Ishikawa (cell line): ENCODE data around the gene ANKS6.

ENCODE experiments used
- CEBPB ChIP-seq: IDR thresholded peaks from 2 replicates; pipeline ENCODE4 v1.6.1; 2012
- CREB1 ChIP-seq: IDR thresholded peaks from 2 replicates; pipeline ENCODE4 v1.6.1; 2012; ENCODE audit warnings: low read depth
- EGR1 ChIP-seq: IDR thresholded peaks from 2 replicates; pipeline ENCODE4 v1.6.1; 2012
- EP300 ChIP-seq: IDR thresholded peaks from 2 replicates; pipeline ENCODE4 v1.6.1; 2012; ENCODE audit warnings: borderline replicate concordance
- FOXM1 ChIP-seq: IDR thresholded peaks from 2 replicates; pipeline ENCODE4 v1.6.1; 2012; ENCODE audit warnings: low read depth, borderline replicate concordance
- NFIC ChIP-seq: IDR thresholded peaks from 2 replicates; pipeline ENCODE4 v1.6.1; 2012
- RAD21 ChIP-seq: IDR thresholded peaks from 2 replicates; pipeline ENCODE4 v1.6.1; 2012; ENCODE audit warnings: low read depth
- REST ChIP-seq: IDR thresholded peaks from 2 replicates; pipeline ENCODE4 v1.6.1; 2012; ENCODE audit warnings: low read depth, mild to moderate bottlenecking
- TAF1 ChIP-seq: IDR thresholded peaks from 2 replicates; pipeline ENCODE4 v1.6.1; 2012; ENCODE audit warnings: low read depth, mild to moderate bottlenecking
- TCF12 ChIP-seq: IDR thresholded peaks from 2 replicates; pipeline ENCODE4 v1.6.1; 2012; ENCODE audit warnings: low read depth
- TEAD4 ChIP-seq: IDR thresholded peaks from 2 replicates; pipeline ENCODE4 v1.6.1; 2012
- YY1 ChIP-seq: IDR thresholded peaks from 2 replicates; pipeline ENCODE4 v1.6.1; 2012; ENCODE audit warnings: low read depth
- ZBTB7A ChIP-seq: IDR thresholded peaks from 2 replicates; pipeline ENCODE4 v1.6.1; 2012; ENCODE audit warnings: low read depth
- TF ChIP-seq, protein P1 (sequence below): IDR thresholded peaks from 2 replicates; pipeline ENCODE4 v1.6.1; 2012
- TF ChIP-seq, protein P2 (sequence below): IDR thresholded peaks from 2 replicates; pipeline ENCODE4 v1.6.1; 2012

The ANKS6 gene

DNA sequence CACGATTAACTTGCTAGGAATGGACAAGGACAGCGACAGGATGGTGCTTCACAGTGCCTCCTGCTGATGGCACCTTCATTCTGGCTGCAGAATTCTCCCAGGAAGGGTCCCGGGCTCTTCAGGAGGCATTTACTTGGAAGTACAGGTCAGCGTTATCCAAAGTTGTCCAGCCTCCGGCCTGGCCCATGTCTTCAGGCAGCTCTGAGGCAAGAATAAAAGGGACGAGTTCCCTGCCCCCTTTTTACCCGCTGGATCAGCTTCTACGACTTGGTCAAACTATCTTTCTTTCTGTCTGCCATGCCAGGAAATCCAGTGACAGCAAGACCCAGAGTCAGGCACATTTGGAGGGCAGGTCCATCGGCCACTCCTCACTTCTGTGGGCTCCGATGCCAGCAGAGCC lies 64.3 kb downstream of the ANKS6 start:
- TF ChIP-seq FOXM1 (no peak), TEAD4 (no peak), YY1 (no peak), EP300 (no peak), CREB1 (no peak), RAD21 (no peak)
- TF ChIP-seq, protein P1, sequence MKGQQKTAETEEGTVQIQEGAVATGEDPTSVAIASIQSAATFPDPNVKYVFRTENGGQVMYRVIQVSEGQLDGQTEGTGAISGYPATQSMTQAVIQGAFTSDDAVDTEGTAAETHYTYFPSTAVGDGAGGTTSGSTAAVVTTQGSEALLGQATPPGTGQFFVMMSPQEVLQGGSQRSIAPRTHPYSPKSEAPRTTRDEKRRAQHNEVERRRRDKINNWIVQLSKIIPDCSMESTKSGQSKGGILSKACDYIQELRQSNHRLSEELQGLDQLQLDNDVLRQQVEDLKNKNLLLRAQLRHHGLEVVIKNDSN: no peak
- TF ChIP-seq, protein P2, sequence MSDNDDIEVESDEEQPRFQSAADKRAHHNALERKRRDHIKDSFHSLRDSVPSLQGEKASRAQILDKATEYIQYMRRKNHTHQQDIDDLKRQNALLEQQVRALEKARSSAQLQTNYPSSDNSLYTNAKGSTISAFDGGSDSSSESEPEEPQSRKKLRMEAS: no peak

GRCh38 chr9:98730871-98731270 lies 65.5 kb downstream of the ANKS6 start:
- TF ChIP-seq CREB1: no peak
- no peak for TF ChIP-seq EP300
- no peak for TF ChIP-seq ZBTB7A
- TF ChIP-seq TCF12: no peak
- TF ChIP-seq, protein P2: no peak
- TF ChIP-seq TAF1: no peak
- TF ChIP-seq FOXM1: no peak
- TF ChIP-seq EGR1: no peak
- TF ChIP-seq RAD21: no peak
- TF ChIP-seq REST: no peak
- no peak for TF ChIP-seq YY1
- no peak for TF ChIP-seq NFIC
- no peak for TF ChIP-seq TEAD4
- TF ChIP-seq CEBPB: no peak

- TF ChIP-seq CEBPB (no peak), CREB1 (no peak), ZBTB7A (no peak), EGR1 (no peak), TAF1 (no peak), NFIC (no peak), RAD21 (no peak), TCF12 (no peak), REST (no peak), YY1 (no peak), EP300 (no peak)
- TF ChIP-seq, protein P2: no peak
- TF ChIP-seq, protein P1: no peak
These were observed 67.9 kb downstream of the ANKS6 start for GRCh38 chr9:98728500-98728899.

DNA sequence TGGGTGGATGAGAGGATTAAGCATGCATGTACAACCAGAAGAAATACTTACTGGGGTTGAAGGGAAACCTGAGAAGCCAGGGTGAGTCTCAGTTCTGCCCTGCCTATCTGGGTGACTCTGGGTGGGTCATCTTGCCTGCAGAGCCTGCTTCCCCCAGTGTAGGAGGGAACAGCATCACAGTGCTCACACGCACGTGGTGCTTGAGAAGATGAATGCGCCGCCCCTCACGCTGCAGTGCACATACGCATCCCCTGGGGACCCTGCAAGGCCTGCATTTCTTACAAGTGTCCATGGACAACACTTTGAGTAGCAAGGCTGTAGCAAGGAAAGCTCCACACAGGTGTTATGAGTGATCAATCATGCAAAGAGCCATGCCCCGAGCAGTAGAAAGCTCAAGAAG lies 68.9 kb downstream of the ANKS6 start:
- TF ChIP-seq CREB1: no peak
- TF ChIP-seq TCF12: no peak
- TF ChIP-seq, protein P2: no peak
- no peak for TF ChIP-seq YY1
- no peak for TF ChIP-seq REST
- TF ChIP-seq CEBPB: no peak
- no peak for TF ChIP-seq NFIC
- no peak for TF ChIP-seq TAF1
- no peak for TF ChIP-seq EP300
- no peak for TF ChIP-seq FOXM1
- TF ChIP-seq EGR1: no peak
- no peak for TF ChIP-seq ZBTB7A
- TF ChIP-seq, protein P1: no peak
- no peak for TF ChIP-seq RAD21
- no peak for TF ChIP-seq TEAD4
